IMR-90 (cell line): ENCODE results near the gene EPB41L3. TPM values are rescaled to one million over a fixed set of nuclear protein-coding genes. Genes with fewer than 3 reads are reported as not detected.
A peak's percentile ranks its signal among the peaks of the same experiment; 100 is the strongest.

Experiments
- ATAC-seq: fragments of 200-7000 bp; cut with Tn5 transposase; 2 replicates; pipeline ENCODE4 v1.9.1; 2020; ENCODE audit warnings: low read depth, mild to moderate bottlenecking, moderate library complexity
- BruUV-seq: library from RNA; stranded (reverse); fragments of 400-500 nt; replicated peaks from 2 replicates; lab custom pipeline; 2021; lab: Mats Ljungman, UMichigan
- CTCF ChIA-PET: fragments of 300-600 bp; formaldehyde crosslinking; extraction: SDS; loops from one replicate; lab custom pipeline; 2021; ENCODE audit warnings: antibody characterized with exemption; lab: Yijun Ruan, JAX
- POLR2A ChIA-PET: fragments of 300-600 bp; sonication (Branson Sonifier 250); formaldehyde crosslinking; loops from one replicate; lab custom pipeline; 2022; ENCODE audit warnings: antibody characterized with exemption; ENCODE audit not compliant: unreplicated experiment; lab: Charles Lee
- DNase-seq: peaks from one replicate; pipeline ENCODE4 v3.0.0; 2013
- H2AFZ ChIP-seq: replicated peaks from 2 replicates; pipeline ENCODE3; 2013; ENCODE audit warnings: low read length, mild to moderate bottlenecking; ENCODE audit not compliant: poor library complexity
- H2AK5ac ChIP-seq: 2 replicates; pipeline ENCODE4 v1.6.1; 2013; ENCODE audit warnings: low read depth, low read length, inconsistent platforms
- H2AK9ac ChIP-seq: replicated peaks from 2 replicates; pipeline ENCODE3; 2013; ENCODE audit warnings: mild to moderate bottlenecking, low read depth, low read length, moderate library complexity; ENCODE audit not compliant: poor library complexity
- H2BK120ac ChIP-seq: 2 replicates; pipeline ENCODE4 v1.6.1; 2013; ENCODE audit warnings: low read depth, low read length, inconsistent platforms
- H2BK15ac ChIP-seq: 3 replicates; pipeline ENCODE4 v1.6.1; 2013; ENCODE audit warnings: low read depth, low read length, inconsistent platforms
- H2BK20ac ChIP-seq: 2 replicates; pipeline ENCODE4 v1.6.1; 2013; ENCODE audit warnings: low read depth, mild to moderate bottlenecking, inconsistent platforms, low read length, moderate library complexity
- H2BK5ac ChIP-seq: 2 replicates; pipeline ENCODE4 v1.6.1; 2013; ENCODE audit warnings: mild to moderate bottlenecking, low read depth, low read length, inconsistent platforms; ENCODE audit not compliant: poor library complexity, severe bottlenecking
- H3K14ac ChIP-seq: replicated peaks from 2 replicates; pipeline ENCODE4 v1.6.1; 2013; ENCODE audit warnings: low read depth, low read length, inconsistent platforms
- H3K18ac ChIP-seq: 2 replicates; pipeline ENCODE4 v1.6.1; 2013; ENCODE audit warnings: low read depth, low read length, control low read depth
- H3K23ac ChIP-seq: 2 replicates; pipeline ENCODE4 v1.6.1; 2013; ENCODE audit warnings: low read depth, low read length, inconsistent platforms
- H3K27ac ChIP-seq: 2 replicates; pipeline ENCODE4 v1.5.1; 2013; ENCODE audit warnings: mild to moderate bottlenecking, control low read depth, low read length; ENCODE audit not compliant: insufficient read depth
- H3K27me3 ChIP-seq: 2 replicates; pipeline ENCODE4 v1.6.1; 2013; ENCODE audit warnings: low read length; ENCODE audit not compliant: control insufficient read depth, insufficient read depth
- H3K36me3 ChIP-seq: 2 replicates; pipeline ENCODE4 v1.6.1; 2013; ENCODE audit warnings: low read length, mixed read lengths; ENCODE audit not compliant: control insufficient read depth, insufficient read depth
- H3K4ac ChIP-seq: 2 replicates; pipeline ENCODE4 v1.6.1; 2013; ENCODE audit warnings: low read depth, low read length, inconsistent platforms
- H3K4me1 ChIP-seq: 2 replicates; pipeline ENCODE4 v1.6.1; 2013; ENCODE audit warnings: low read length, mixed read lengths; ENCODE audit not compliant: control insufficient read depth, insufficient read depth
- H3K4me2 ChIP-seq: 2 replicates; pipeline ENCODE4 v1.6.1; 2013; ENCODE audit warnings: low read depth, mild to moderate bottlenecking, control low read depth, low read length, moderate library complexity
- H3K4me3 ChIP-seq: 2 replicates; pipeline ENCODE4 v1.5.1; 2013; ENCODE audit warnings: low read depth, mild to moderate bottlenecking, control low read depth, low read length, moderate library complexity; ENCODE audit not compliant: insufficient read depth
- H3K56ac ChIP-seq: 2 replicates; pipeline ENCODE4 v1.6.1; 2013; ENCODE audit warnings: low read length, inconsistent platforms; ENCODE audit not compliant: insufficient read depth; ENCODE audit errors: extremely low read depth
- H3K79me1 ChIP-seq, 2 experiments: 2 replicates each; pipeline ENCODE4 v1.6.1; 2013; ENCODE audit warnings: low read length in 2 of 2, inconsistent platforms in 1 of 2, low read depth in 1 of 2
- H3K9ac ChIP-seq: 2 replicates; pipeline ENCODE4 v1.6.1; 2013; ENCODE audit warnings: low read depth, low read length, control low read depth
- H3K9me1 ChIP-seq: 2 replicates; pipeline ENCODE4 v1.6.1; 2013; ENCODE audit warnings: low read length, inconsistent platforms; ENCODE audit not compliant: insufficient read depth
- H3K9me3 ChIP-seq: 2 replicates; pipeline ENCODE4 v1.6.1; 2013; ENCODE audit warnings: low read length; ENCODE audit not compliant: control insufficient read depth, insufficient read depth
- H4K20me1 ChIP-seq: 2 replicates; pipeline ENCODE4 v1.6.1; 2013; ENCODE audit warnings: low read length, inconsistent platforms; ENCODE audit not compliant: insufficient read depth
- H4K5ac ChIP-seq: 2 replicates; pipeline ENCODE4 v1.6.1; 2013; ENCODE audit warnings: mild to moderate bottlenecking, low read depth, low read length, control low read depth
- H4K8ac ChIP-seq, 2 experiments: 2 replicates each; pipeline ENCODE4 v1.6.1; 2013; ENCODE audit warnings: low read depth in 2 of 2, low read length in 2 of 2, control low read depth in 1 of 2, inconsistent platforms in 1 of 2
- H4K91ac ChIP-seq: 2 replicates; pipeline ENCODE4 v1.6.1; 2013; ENCODE audit warnings: low read depth, low read length, inconsistent platforms; ENCODE audit not compliant: insufficient read depth
- FOS ChIP-seq: fragments of 150-350 bp; IDR thresholded peaks from 2 replicates; pipeline ENCODE4 v1.6.1; 2016; ENCODE audit warnings: low read depth, low read length
- WGBS, 2 experiments: methylation state at CpG; one replicate each; pipeline versions ENCODE4 v1.1.5 to v1.1.7; 2013; ENCODE audit warnings: missing lambda C conversion rate in 2 of 2; ENCODE audit not compliant: insufficient read length in 1 of 2; ENCODE audit errors: extremely low coverage in 2 of 2; 5-methylcytosine and 5-hydroxymethylcytosine counted together
- dilution Hi-C: fragments of 300-500 bp; cut with HindIII; formaldehyde crosslinking; loops from one replicate; pipeline ENCODE4 v1.14.3; 2018; ENCODE audit warnings: low sequenced_read_pairs; ENCODE audit not compliant: unreplicated experiment
- in situ Hi-C: fragments of 300-500 bp; cut with MboI; formaldehyde crosslinking; loops from 3 replicates; pipeline ENCODE4 v1.14.3; 2019; ENCODE audit warnings: low sequenced_read_pairs, inconsistent platforms, mixed read lengths
- intact Hi-C: fragments of 100-400 bp; cut with micrococcal nuclease; formaldehyde crosslinking; loops from 2 replicates; pipeline ENCODE4 v1.10.0; 2022
- polyA plus RNA-seq, 3 experiments: library from polyadenylated mRNA; depleted of rRNA; stranded (reverse); fragments of >200 nt; gene quantifications; 2 replicates each; pipeline ENCODE4 v1.2.3, GENCODE V29; 2012; ENCODE audit warnings: low replicate concordance in 1 of 3
- total RNA-seq: library from RNA; depleted of rRNA; stranded (reverse); fragments of >200 nt; gene quantifications from 2 replicates; pipeline ENCODE4 v1.2.3, GENCODE V29; 2012

The EPB41L3 gene
- total and polyA plus RNA-seq, 2 of the 4 experiments (the other 2 are of a cell fraction): 36.6 to 70.3 TPM

DNA sequence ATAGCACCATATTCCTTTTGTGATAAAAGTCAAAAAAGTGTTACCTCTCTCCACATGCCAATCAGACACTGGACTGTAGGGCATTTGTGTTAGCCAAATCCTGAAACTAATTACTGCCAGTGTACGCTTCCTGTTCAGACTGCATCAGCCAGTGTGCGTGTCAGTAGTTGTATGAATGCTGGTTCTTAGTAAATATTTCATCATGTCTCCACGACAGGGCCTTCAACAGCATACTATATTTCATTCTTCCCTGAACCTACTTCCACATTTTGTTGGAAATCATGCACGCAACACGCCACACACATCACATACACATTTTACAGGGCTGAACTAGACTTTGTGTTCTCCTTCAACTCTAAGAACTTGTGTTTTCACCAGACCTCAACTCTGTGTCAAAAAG, 77.5 kb downstream of the EPB41L3 start:
- H3K36me3 ChIP-seq: no peaks in the 10 kb centered on the region
- H3K27me3 ChIP-seq: no peaks in the 10 kb centered on the region
- no peak for DNase-seq
- intact Hi-C loops (no loop called here), dilution Hi-C loops (no loop called here), in situ Hi-C loops (no loop called here)
- POLR2A ChIA-PET: no interaction called here
- H4K20me1 ChIP-seq: no peaks in the 10 kb centered on the region
- peaks cover 6% of the 10 kb centered on the region for H3K4me1 ChIP-seq
- H3K4me2 ChIP-seq: no peak overlapping the region
- no peak overlapping the region for H4K91ac ChIP-seq
- no CpG with 5 or more reads among the region's 5 CpGs for WGBS, 2 experiments
- no peak overlapping the region for H2BK15ac ChIP-seq
- 0 out of 2 replicates have a peak overlapping the region, but pooled peaks have one; percentile 5 for H3K23ac ChIP-seq
- H2BK20ac ChIP-seq: no peak overlapping the region
- no peak overlapping the region for H3K4ac ChIP-seq
- no peaks in the 10 kb centered on the region for H3K9me3 ChIP-seq
- no peak overlapping the region for H3K14ac ChIP-seq
- no peak overlapping the region for H2AFZ ChIP-seq
- no peak overlapping the region for H2BK5ac ChIP-seq
- no peak overlapping the region for H3K27ac ChIP-seq
- BruUV-seq: no TSS peak
- H2BK120ac ChIP-seq: no peak overlapping the region
- CTCF ChIA-PET: no interaction called here
- H3K9me1 ChIP-seq: 0 out of 2 replicates have a peak, but pooled peaks cover 4% of the 10 kb centered on the region
- H3K9ac ChIP-seq: no peak overlapping the region
- no peak overlapping the region for H3K4me3 ChIP-seq
- no peak overlapping the region for H3K56ac ChIP-seq
- H4K8ac ChIP-seq: no peak overlapping the region
- no peak overlapping the region for H2AK9ac ChIP-seq
- H4K5ac ChIP-seq: no peak overlapping the region
- H3K79me1 ChIP-seq: peaks cover 4 to 15% of the 10 kb centered on the region in 2 experiments; a peak in 3 of 4 replicates
- no peak overlapping the region for H3K18ac ChIP-seq
- TF ChIP-seq FOS: no peak
- no peak overlapping the region for H2AK5ac ChIP-seq
- no peak for ATAC-seq
